ENCODE results near the gene INTS6L. TPM values are rescaled to one million over a fixed set of nuclear protein-coding genes. Genes with fewer than 3 reads are reported as not detected.

Gene INTS6L
- 10 to 100 TPM in 1 of 2 donors, 1 to 10 TPM in 1; 7.2 to 25.7 TPM for total RNA-seq

- Histone ChIP-seq H3K27ac (peak within 1 kb of the TSS; percentile 86 to 89), H3K4me3 (peak within 1 kb of the TSS; percentile 51 to 64), H3K4me1 (replicated peaks) (no peaks in the 10 kb centered on the region), H3K27me3 (replicated peaks; ENCODE audit: insufficient read depth) (no peaks in the 10 kb centered on the region), H3K36me3 (no peaks in the 10 kb centered on the region), H3K9me3 (no peaks in the 10 kb centered on the region)
- 0% methylated on average over 33 of the region's 50 CpGs for WGBS
- DNase-seq (ENCODE audit: low spot score): peak; percentile 88
- no peak for TF ChIP-seq CTCF (IDR thresholded peaks at IDR 0.05)
- TF ChIP-seq POLR2AphosphoS5 (IDR thresholded peaks at IDR 0.05): peak; percentile 97
- TF ChIP-seq POLR2A (IDR thresholded peaks at IDR 0.05): peak; percentile 94
- intact Hi-C loops (cut with DNase I): loop anchor here (10.0 kb wide), 1 partner anchor 464 kb away; the partner anchor contains the start of gene SLC9A6
Measured at GRCh38 chrX:135520553-135521404, at the start of gene INTS6L. Gene INTS6L (plus strand): TSS chrX:135520660. CDS start chrX:135520993, 333 bp downstream.

- DNase-seq (ENCODE audit: low spot score): no peak
- 90% methylated on average over 3 of the region's 3 CpGs for WGBS
- Histone ChIP-seq H3K27me3 (replicated peaks; ENCODE audit: insufficient read depth) (no peaks in the 10 kb centered on the region), H3K4me1 (replicated peaks) (no peaks in the 10 kb centered on the region), H3K9me3 (no peaks in the 10 kb centered on the region), H3K27ac (no peak overlapping the region), H3K4me3 (no peak overlapping the region), H3K36me3 (no peaks in the 10 kb centered on the region)
- intact Hi-C loops (cut with DNase I): no loop called here
- TF ChIP-seq POLR2AphosphoS5 (IDR thresholded peaks at IDR 0.05) (no peak), POLR2A (IDR thresholded peaks at IDR 0.05) (no peak), CTCF (IDR thresholded peaks at IDR 0.05) (no peak)
Measured at GRCh38 chrX:135476378-135476777, 44.1 kb upstream of the INTS6L start.

- Histone ChIP-seq H3K27ac (no peak overlapping the region), H3K4me3 (no peak overlapping the region), H3K36me3 (no peaks in the 10 kb centered on the region), H3K9me3 (no peaks in the 10 kb centered on the region), H3K27me3 (replicated peaks; ENCODE audit: insufficient read depth) (no peaks in the 10 kb centered on the region), H3K4me1 (replicated peaks) (no peaks in the 10 kb centered on the region)
- 0% methylated on average over 3 of the region's 3 CpGs for WGBS
- intact Hi-C loops (cut with DNase I): no loop called here
- TF ChIP-seq POLR2A (IDR thresholded peaks at IDR 0.05): no peak
- peak in 2 of 4 experiments; percentile 39 to 44 for TF ChIP-seq CTCF (IDR thresholded peaks at IDR 0.05)
- DNase-seq (ENCODE audit: low spot score): peak; percentile 66
Measured at GRCh38 chrX:135477576-135477975, 42.9 kb upstream of the INTS6L start.

- no peaks in the 10 kb centered on the region for H3K36me3 ChIP-seq
- no peak for TF ChIP-seq POLR2A (IDR thresholded peaks at IDR 0.05)
- no peak for TF ChIP-seq POLR2AphosphoS5 (IDR thresholded peaks at IDR 0.05)
- TF ChIP-seq CTCF (IDR thresholded peaks at IDR 0.05): no peak
- H3K4me1 ChIP-seq (replicated peaks): no peaks in the 10 kb centered on the region
- H3K9me3 ChIP-seq: no peaks in the 10 kb centered on the region
- WGBS: 73% methylated on average over 7 of the region's 7 CpGs
- no peaks in the 10 kb centered on the region for H3K27me3 ChIP-seq (replicated peaks; ENCODE audit: insufficient read depth)
- intact Hi-C loops (cut with DNase I): no loop called here
- H3K27ac ChIP-seq: no peak overlapping the region
- DNase-seq (ENCODE audit: low spot score): no peak
- no peak overlapping the region for H3K4me3 ChIP-seq
Measured at GRCh38 chrX:135480076-135480475, 40.4 kb upstream of the INTS6L start.
